ENCODE results near the gene ETFA.
"Not testable (repeated sequence)": the region's sequence is repeated elsewhere in the genome, so short reads cannot be mapped to it uniquely, and the experiment has no call there.

Gene ETFA

GRCh38 chr15:76267077-76267476 lies 44.2 kb downstream of the ETFA start:
- no peak for DNase-seq

GRCh38 chr15:76265769-76266168 lies 45.5 kb downstream of the ETFA start:
- not testable (repeated sequence) for DNase-seq

- DNase-seq = no peak
Observed at GRCh38 chr15:76260246-76260938, 50.9 kb downstream of the ETFA start.

GRCh38 chr15:76259392-76259791 lies 51.9 kb downstream of the ETFA start:
- no peak for DNase-seq

GRCh38 chr15:76258460-76258859 lies 52.8 kb downstream of the ETFA start:
- no peak for DNase-seq

- no peak for DNase-seq
Observed at GRCh38 chr15:76253691-76254473, 57.4 kb downstream of the ETFA start.

GRCh38 chr15:76252249-76252648 lies 59.0 kb downstream of the ETFA start:
- no peak for DNase-seq

GRCh38 chr15:76251717-76252116 lies 59.6 kb downstream of the ETFA start:
- DNase-seq = no peak

GRCh38 chr15:76245072-76245610 lies 66.1 kb downstream of the ETFA start:
- DNase-seq = no peak

- no peak for DNase-seq
Observed at GRCh38 chr15:76239786-76240185, 71.5 kb downstream of the ETFA start.

- DNase-seq = no peak
Observed at GRCh38 chr15:76236350-76236749, 74.9 kb downstream of the ETFA start.

- DNase-seq = no peak
Observed at GRCh38 chr15:76235186-76235826, 76.0 kb downstream of the ETFA start.

- no peak for DNase-seq
Observed at GRCh38 chr15:76234337-76234889, 76.9 kb downstream of the ETFA start.

- no peak for DNase-seq
Observed at GRCh38 chr15:76233921-76234320, 77.3 kb downstream of the ETFA start.

- no peak for DNase-seq
Observed at GRCh38 chr15:76229266-76229665, 82.0 kb downstream of the ETFA start.

GRCh38 chr15:76223521-76223920 lies 87.7 kb downstream of the ETFA start:
- DNase-seq = no peak

- no peak for DNase-seq
Observed at GRCh38 chr15:76222159-76222558, 89.1 kb downstream of the ETFA start.

GRCh38 chr15:76221085-76221767 lies 90.0 kb downstream of the ETFA start:
- DNase-seq = no peak

- DNase-seq = no peak
Observed at GRCh38 chr15:76217882-76218217, 93.4 kb downstream of the ETFA start.

- no peak for DNase-seq
Observed at GRCh38 chr15:76217029-76217881, 94.0 kb downstream of the ETFA start.

- no peak for DNase-seq
Observed at GRCh38 chr15:76215634-76216033, 95.6 kb downstream of the ETFA start.

- no peak for DNase-seq
Observed at GRCh38 chr15:76209942-76210341, 101.3 kb downstream of the ETFA start.
